ENCODE measurements around the gene IL4.

The IL4 gene

GRCh38 chr5:132658381-132659302, 15.1 kb upstream of the IL4 start:
- DNase-seq (ENCODE audit: low read depth): no peak

- no peak for DNase-seq (ENCODE audit: low read depth)
Observed at GRCh38 chr5:132659598-132660493, 13.9 kb upstream of the IL4 start.

- no peak for DNase-seq (ENCODE audit: low read depth)
Observed at GRCh38 chr5:132661231-132662003, 12.4 kb upstream of the IL4 start.

- no peak for DNase-seq (ENCODE audit: low read depth)
Observed at GRCh38 chr5:132662004-132662401, 11.8 kb upstream of the IL4 start.

GRCh38 chr5:132662925-132663770, 10.6 kb upstream of the IL4 start:
- DNase-seq (ENCODE audit: low read depth): no peak

- DNase-seq (ENCODE audit: low read depth): no peak
Observed at GRCh38 chr5:132663771-132664695, 9.8 kb upstream of the IL4 start.

GRCh38 chr5:132664696-132665209, 9.0 kb upstream of the IL4 start:
- no peak for DNase-seq (ENCODE audit: low read depth)

GRCh38 chr5:132665574-132666080, 8.2 kb upstream of the IL4 start:
- no peak for DNase-seq (ENCODE audit: low read depth)

- no peak for DNase-seq (ENCODE audit: low read depth)
Observed at GRCh38 chr5:132666310-132667123, 7.3 kb upstream of the IL4 start.

- no peak for DNase-seq (ENCODE audit: low read depth)
Observed at GRCh38 chr5:132667309-132667708, 6.5 kb upstream of the IL4 start.

- DNase-seq (ENCODE audit: low read depth): no peak
Observed at GRCh38 chr5:132667761-132668705, 5.8 kb upstream of the IL4 start.

GRCh38 chr5:132668706-132669454, 4.9 kb upstream of the IL4 start:
- no peak for DNase-seq (ENCODE audit: low read depth)

- DNase-seq (ENCODE audit: low read depth): no peak
Observed at GRCh38 chr5:132669455-132669820, 4.4 kb upstream of the IL4 start.

- DNase-seq (ENCODE audit: low read depth): no peak
Observed at GRCh38 chr5:132669966-132670882, 3.6 kb upstream of the IL4 start.

- DNase-seq (ENCODE audit: low read depth): no peak
Observed at GRCh38 chr5:132671000-132671399, 2.8 kb upstream of the IL4 start.

GRCh38 chr5:132673488-132673887, 301 bp upstream of the IL4 start:
- no peak for DNase-seq (ENCODE audit: low read depth)
